T1000 (cell line): Measurements from ENCODE around the gene CELF4.
A peak's percentile ranks its signal among the peaks of the same experiment; 100 is the strongest.

Source experiments
- DNase-seq: peaks from one replicate; lab custom pipeline; 2025; ENCODE audit warnings: mixed read lengths; lab: John Stamatoyannopoulos, UW

Gene CELF4

GRCh38 chr18:37258131-37258530 is 307.5 kb downstream of the CELF4 start:
- DNase-seq = no peak

GRCh38 chr18:37254973-37255372 is 310.6 kb downstream of the CELF4 start:
- no peak for DNase-seq

GRCh38 chr18:37254236-37254754 is 311.3 kb downstream of the CELF4 start:
- no peak for DNase-seq

- peak; percentile 9 for DNase-seq
Measured at GRCh38 chr18:37253394-37254235, 312.0 kb downstream of the CELF4 start.

GRCh38 chr18:37252854-37253393 is 312.7 kb downstream of the CELF4 start:
- DNase-seq = no peak

GRCh38 chr18:37252342-37252741 is 313.3 kb downstream of the CELF4 start:
- DNase-seq = no peak

GRCh38 chr18:37251679-37252078 is 313.9 kb downstream of the CELF4 start:
- DNase-seq = no peak

- DNase-seq = no peak
Measured at GRCh38 chr18:37249895-37250618, 315.5 kb downstream of the CELF4 start.

- DNase-seq = no peak
Measured at GRCh38 chr18:37249171-37249886, 316.3 kb downstream of the CELF4 start.

GRCh38 chr18:37248281-37248680 is 317.3 kb downstream of the CELF4 start:
- DNase-seq = no peak

GRCh38 chr18:37247497-37248161 is 318.0 kb downstream of the CELF4 start:
- no peak for DNase-seq

GRCh38 chr18:37246779-37247340 is 318.7 kb downstream of the CELF4 start:
- no peak for DNase-seq

- no peak for DNase-seq
Measured at GRCh38 chr18:37244618-37245017, 321.0 kb downstream of the CELF4 start.

- DNase-seq = no peak
Measured at GRCh38 chr18:37243741-37244140, 321.9 kb downstream of the CELF4 start.

- no peak for DNase-seq
Measured at GRCh38 chr18:37242826-37243560, 322.6 kb downstream of the CELF4 start.

- DNase-seq = no peak
Measured at GRCh38 chr18:37242091-37242490, 323.5 kb downstream of the CELF4 start.

GRCh38 chr18:37238282-37239108 is 327.1 kb downstream of the CELF4 start:
- DNase-seq = no peak

- no peak for DNase-seq
Measured at GRCh38 chr18:37235583-37235982, 330.0 kb downstream of the CELF4 start.

- no peak for DNase-seq
Measured at GRCh38 chr18:37231251-37231650, 334.3 kb downstream of the CELF4 start.

- no peak for DNase-seq
Measured at GRCh38 chr18:37230768-37231167, 334.8 kb downstream of the CELF4 start.
